HepG2 (cell line): ENCODE measurements around the gene LHFPL2. TPM values are rescaled to one million over a fixed set of nuclear protein-coding genes. Genes with fewer than 3 reads are reported as not detected.

ENCODE experiments used
- ATAC-seq: fragments of 200-7000 bp; cut with Tn5 transposase; 3 replicates; pipeline ENCODE4 v1.9.1; 2020; ENCODE audit warnings: mild to moderate bottlenecking, moderate library complexity
- BruUV-seq: library from RNA; stranded (reverse); fragments of 400-500 nt; replicated peaks from 2 replicates; lab custom pipeline; 2021; lab: Mats Ljungman, UMichigan
- CTCF ChIA-PET: fragments of 300-600 bp; formaldehyde crosslinking; extraction: SDS; loops from one replicate; lab custom pipeline; 2021; ENCODE audit warnings: low total read pairs, inconsistent platforms, low intra/inter-chr PET ratio; lab: Yijun Ruan, JAX
- POLR2A ChIA-PET: fragments of 350-600 bp; sonication (Branson Sonifier 250); formaldehyde crosslinking; loops from one replicate; lab custom pipeline; 2020; ENCODE audit warnings: antibody characterized with exemption, inconsistent platforms; lab: Yijun Ruan, JAX
- DNase-seq: peaks from one replicate; pipeline ENCODE4 v3.0.0-alpha.2; 2015; ENCODE audit warnings: low spot score
- FAIRE-seq: peaks from 3 replicates; lab custom pipeline; 2011; peaks lifted over from hg19 to GRCh38; lab: Jason Lieb, UNC
- H2AFZ ChIP-seq: one replicate; pipeline ENCODE4 v1.6.1; 2011; ENCODE audit warnings: low read length, inconsistent platforms
- H3K27ac ChIP-seq: fragments of 300-600 bp; 3 replicates; pipeline ENCODE4 v1.8.0; 2011; ENCODE audit warnings: mixed run types, mild to moderate bottlenecking, mixed read lengths, low read length, inconsistent platforms; ENCODE audit not compliant: insufficient read depth; ENCODE audit errors: extremely low read length
- H3K27me3 ChIP-seq, 2 experiments: fragments of 200-600 bp in 1 of 2; 2 replicates in 1 of 2; 3 replicates in 1 of 2; pipeline versions ENCODE4 v1.6.0 to v1.8.0; 2011; ENCODE audit warnings: low read length in 2 of 2, mild to moderate bottlenecking in 2 of 2, moderate library complexity in 2 of 2, inconsistent platforms in 1 of 2; ENCODE audit not compliant: insufficient read depth in 2 of 2, control insufficient read depth in 1 of 2
- H3K36me3 ChIP-seq, 2 experiments: fragments of 200-600 bp in 1 of 2; replicated peaks in 1 of 2; 2 replicates in 1 of 2; 3 replicates in 1 of 2; pipeline versions ENCODE4 v1.5.1 to v1.8.0; 2011; ENCODE audit warnings: low read length in 2 of 2, inconsistent platforms in 1 of 2; ENCODE audit not compliant: insufficient read depth in 2 of 2, control insufficient read depth in 1 of 2
- H3K4me1 ChIP-seq: 2 replicates; pipeline ENCODE4 v1.5.1; 2012; ENCODE audit warnings: low read length, inconsistent platforms; ENCODE audit not compliant: insufficient read depth
- H3K4me2 ChIP-seq: 2 replicates; pipeline ENCODE4 v1.6.0; 2011; ENCODE audit warnings: low read depth, low read length, inconsistent platforms
- H3K4me3 ChIP-seq, 3 experiments: fragments of 200-600 bp in 1 of 3; sonication (generic), shearing (Covaris generic) in 1 of 3; replicated peaks in 1 of 3; 2 replicates each; pipeline ENCODE4 v1.5.1; 2011 to 2016; ENCODE audit warnings: low read length in 3 of 3, inconsistent platforms in 2 of 3, low read depth in 2 of 3, mild to moderate bottlenecking in 2 of 3, control low read depth in 1 of 3, mixed read lengths in 1 of 3; ENCODE audit not compliant: insufficient read depth in 1 of 3
- H3K79me2 ChIP-seq: one replicate; pipeline ENCODE4 v1.6.1; 2011; ENCODE audit warnings: low read length, inconsistent platforms; ENCODE audit not compliant: insufficient read depth
- H3K9ac ChIP-seq: 2 replicates; pipeline ENCODE4 v1.6.0; 2011; ENCODE audit warnings: mild to moderate bottlenecking, low read depth, low read length, inconsistent platforms; ENCODE audit not compliant: insufficient read depth
- H3K9me3 ChIP-seq: 2 replicates; pipeline ENCODE4 v1.5.1; 2012; ENCODE audit warnings: mild to moderate bottlenecking, low read length
- H4K20me1 ChIP-seq: 2 replicates; pipeline ENCODE4 v1.6.0; 2011; ENCODE audit warnings: inconsistent platforms, mild to moderate bottlenecking, low read length, moderate library complexity; ENCODE audit not compliant: insufficient read depth
- CENPX ChIP-seq: sonication (generic); formaldehyde crosslinking; IDR thresholded peaks from 2 replicates; pipeline ENCODE4 v1.9.0; 2021; ENCODE audit warnings: mild to moderate bottlenecking, missing genetic modification reagents, moderate library complexity
- ELF4 ChIP-seq: sonication (generic); formaldehyde crosslinking; IDR thresholded peaks from 2 replicates; pipeline ENCODE4 v1.5.0; 2020; ENCODE audit warnings: missing genetic modification reagents, mild to moderate bottlenecking, moderate library complexity, borderline replicate concordance
- ERF ChIP-seq: IDR thresholded peaks from 2 replicates; pipeline ENCODE4 v1.6.1; 2018; ENCODE audit warnings: missing biosample characterization, missing genetic modification reagents
- JUN ChIP-seq: sonication (generic); formaldehyde crosslinking; IDR thresholded peaks from 2 replicates; pipeline ENCODE4 v1.4.0; 2020; ENCODE audit warnings: mild to moderate bottlenecking, missing genetic modification reagents
- MAFK ChIP-seq, 2 experiments: IDR thresholded peaks in 1 of 2; conservative IDR thresholded peaks in 1 of 2; 2 replicates each; pipeline ENCODE4 v1.6.1; 2011; ENCODE audit warnings: improper control_type of control experiment in 2 of 2, low read length in 2 of 2
- NFE2 ChIP-seq: sonication (generic); formaldehyde crosslinking; IDR thresholded peaks from 2 replicates; pipeline ENCODE4 v1.4.0; 2020; ENCODE audit warnings: missing genetic modification reagents
- ZBTB8A ChIP-seq: sonication (generic); formaldehyde crosslinking; IDR thresholded peaks from 2 replicates; pipeline ENCODE4 v1.4.0; 2020; ENCODE audit warnings: mild to moderate bottlenecking, low read depth, missing genetic modification reagents, borderline replicate concordance
- ZNF12 ChIP-seq: sonication (generic); formaldehyde crosslinking; IDR thresholded peaks from 2 replicates; pipeline ENCODE4 v1.5.0; 2020; ENCODE audit warnings: missing genetic modification reagents
- ZNF232 ChIP-seq: sonication (generic); formaldehyde crosslinking; IDR thresholded peaks from 2 replicates; pipeline ENCODE4 v1.4.0; 2020; ENCODE audit warnings: missing genetic modification reagents, borderline replicate concordance
- ZNF251 ChIP-seq: sonication (generic); formaldehyde crosslinking; IDR thresholded peaks from 2 replicates; pipeline ENCODE4 v1.9.0; 2021; ENCODE audit warnings: mild to moderate bottlenecking, missing genetic modification reagents
- ZNF30 ChIP-seq: sonication (generic); formaldehyde crosslinking; IDR thresholded peaks from 2 replicates; pipeline ENCODE4 v1.5.0; 2020; ENCODE audit warnings: mild to moderate bottlenecking, missing genetic modification reagents
- ZNF501 ChIP-seq: sonication (generic); formaldehyde crosslinking; IDR thresholded peaks from 2 replicates; pipeline ENCODE4 v1.5.1; 2020; ENCODE audit warnings: mild to moderate bottlenecking, moderate library complexity, missing genetic modification reagents
- ZNF713 ChIP-seq: sonication (generic); formaldehyde crosslinking; IDR thresholded peaks from 2 replicates; pipeline ENCODE4 v1.4.0; 2020; ENCODE audit warnings: mild to moderate bottlenecking, missing genetic modification reagents
- ZNF720 ChIP-seq: sonication (generic); formaldehyde crosslinking; IDR thresholded peaks from 2 replicates; pipeline ENCODE4 v1.4.0; 2020; ENCODE audit warnings: missing genetic modification reagents
- WGBS: methylation state at CpG from one replicate; pipeline ENCODE4 v1.1.6; 2017; ENCODE audit warnings: low lambda C conversion rate; 5-methylcytosine and 5-hydroxymethylcytosine counted together
- in situ Hi-C: cut with HindIII; loops from 2 replicates; pipeline ENCODE4 v1.10.0; 2017; ENCODE audit warnings: low pct_unique_long_range_greater_than_20kb; ENCODE audit not compliant: extremely low pct_ligation_motif_present
- intact Hi-C: fragments of 100-400 bp; cut with micrococcal nuclease; formaldehyde crosslinking; loops from one replicate; pipeline ENCODE4 v1.10.0; 2022; ENCODE audit not compliant: unreplicated experiment
- polyA plus RNA-seq, 8 experiments: library from polyadenylated mRNA; depleted of rRNA in 3 of 8; stranded (reverse) in 7 of 8; unstranded in 1 of 8; fragments of >200 nt; fragmentation: Illumina TruSeq in 4 of 8; extraction: Trizol in 4 of 8; gene quantifications; 2 replicates each; pipeline versions ENCODE4 v1.2.1 to v1.2.3, GENCODE V29; 2011 to 2016; ENCODE audit warnings: low read depth in 4 of 8, missing spikeins in 1 of 8, mixed read lengths in 1 of 8; ENCODE audit not compliant: insufficient read depth in 1 of 8
- total RNA-seq, 5 experiments: library from RNA; depleted of rRNA; stranded (reverse); fragments of >200 nt; fragmentation: Illumina TruSeq; extraction: Trizol; gene quantifications; 2 replicates each; pipeline ENCODE4 v1.2.3, GENCODE V29; 2016; ENCODE audit warnings: low read depth in 1 of 5
- TF ChIP-seq, protein P1 (sequence below): sonication (generic); formaldehyde crosslinking; IDR thresholded peaks from 2 replicates; pipeline ENCODE4 v1.5.0; 2020; ENCODE audit warnings: missing genetic modification reagents, mild to moderate bottlenecking, borderline replicate concordance

Gene LHFPL2
- total and polyA plus RNA-seq, 2 of the 13 experiments (the other 11 are each of a cell fraction or from before 2014, with no cell fraction given): 6.0 to 20.0 TPM

DNA sequence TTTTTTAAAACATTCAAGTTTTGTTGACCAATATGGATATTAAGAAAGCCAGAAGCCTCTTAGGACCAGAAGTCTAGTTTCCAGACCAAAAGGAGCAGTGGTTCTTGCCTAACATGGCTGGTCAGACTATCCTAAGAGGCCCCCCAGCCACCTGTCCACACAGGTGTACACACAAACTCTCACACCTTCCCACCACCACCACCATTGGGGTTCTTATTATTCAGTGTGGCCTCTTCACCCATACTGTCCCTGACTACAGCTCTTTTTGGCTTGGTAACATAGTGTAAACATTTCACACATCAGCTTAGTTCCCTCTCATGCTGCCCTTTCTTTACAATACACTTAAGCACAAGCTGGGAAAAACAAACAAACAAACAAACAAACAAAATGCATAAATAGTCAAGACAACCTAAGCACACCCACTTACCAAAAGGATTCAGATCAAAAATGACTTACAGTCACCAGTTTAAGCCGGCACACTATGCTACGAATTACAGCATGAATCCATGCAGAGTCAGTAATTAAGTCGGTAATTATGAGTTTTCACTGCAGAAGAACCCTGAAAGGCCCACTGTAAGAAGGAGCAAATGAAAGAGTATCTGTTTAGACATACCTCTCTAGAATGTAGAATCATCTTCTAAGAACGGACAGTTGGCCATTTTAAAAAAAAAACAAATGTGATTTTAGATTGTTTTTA lies 9.5 kb downstream of the LHFPL2 start:
- no peak overlapping the region for H2AFZ ChIP-seq
- H3K4me2 ChIP-seq: no peak overlapping the region
- no TSS peak for BruUV-seq
- TF ChIP-seq JUN: no peak
- TF ChIP-seq CENPX (CRISPR knock-in tag): no peak
- TF ChIP-seq ZNF713 (CRISPR knock-in tag): no peak
- no peak for TF ChIP-seq ZNF30
- TF ChIP-seq ZBTB8A: no peak
- TF ChIP-seq ZNF251 (CRISPR knock-in tag): no peak
- no peak for TF ChIP-seq ELF4 (CRISPR knock-in tag)
- no peak for TF ChIP-seq ZNF232 (CRISPR knock-in tag)
- TF ChIP-seq ZNF720: no peak
- TF ChIP-seq MAFK (conservative IDR thresholded peaks at IDR 0.05 in 1 of 2, IDR thresholded peaks at IDR 0.05 in 1 of 2; ENCODE audit: low read length in 2 of 2): no peak
- TF ChIP-seq ZNF12 (CRISPR knock-in tag): no peak
- no peak for TF ChIP-seq NFE2 (CRISPR knock-in tag)
- TF ChIP-seq ZNF501 (CRISPR knock-in tag): no peak
- no peak for TF ChIP-seq ERF (CRISPR knock-in tag)
- TF ChIP-seq, protein P1, sequence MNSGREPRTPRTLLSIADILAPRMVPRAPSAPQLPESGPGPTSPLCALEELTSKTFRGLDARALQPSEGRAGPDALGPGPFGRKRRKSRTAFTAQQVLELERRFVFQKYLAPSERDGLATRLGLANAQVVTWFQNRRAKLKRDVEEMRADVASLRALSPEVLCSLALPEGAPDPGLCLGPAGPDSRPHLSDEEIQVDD (CRISPR knock-in tag): no peak
- ChIA-PET POLR2A (interaction anchor here (0.6 to 1.9 kb wide), 2 partner anchors 8 to 44 kb away, joined by 3 to 5 read pairs; partner anchors contain the start of gene LHFPL2), CTCF (no interaction called here)
- no peak overlapping the region for H3K9ac ChIP-seq
- H3K27ac ChIP-seq: peak overlapping the region; percentile 34
- H3K4me3 ChIP-seq: no peak overlapping the region
- no peaks in the 10 kb centered on the region for H3K9me3 ChIP-seq
- in situ Hi-C loops: no loop called here
- H4K20me1 ChIP-seq: no peaks in the 10 kb centered on the region
- 99% methylated on average over 4 of the region's 4 CpGs for WGBS
- intact Hi-C loops: no loop called here
- H3K79me2 ChIP-seq: peaks cover 72% of the 10 kb centered on the region
- ATAC-seq: no peak
- H3K4me1 ChIP-seq: peaks cover 62% of the 10 kb centered on the region
- DNase-seq: no peak
- FAIRE-seq: no peak
- no peaks in the 10 kb centered on the region for H3K27me3 ChIP-seq
- peaks cover 2 to 4% of the 10 kb centered on the region in 2 experiments; a peak in 2 of 5 replicates for H3K36me3 ChIP-seq
